Endothelial cell of umbilical vein (primary cell): ENCODE data around the gene HES3.

Experiments
- FOS ChIP-seq: IDR thresholded peaks from 2 replicates; pipeline ENCODE4 v1.6.1; 2011; ENCODE audit warnings: mild to moderate bottlenecking, low read length, moderate library complexity, borderline replicate concordance; ENCODE audit not compliant: insufficient read depth
- MAX ChIP-seq: IDR thresholded peaks from 2 replicates; pipeline ENCODE4 v1.6.1; 2011; ENCODE audit not compliant: insufficient read depth, insufficient read length
- MYC ChIP-seq: IDR thresholded peaks from one replicate; pipeline ENCODE4 v1.6.1; 2011; ENCODE audit warnings: mild to moderate bottlenecking, low read depth, low read length
- POLR2A ChIP-seq: IDR thresholded peaks from 2 replicates; pipeline ENCODE4 v1.6.1; 2012; ENCODE audit warnings: low read depth, mild to moderate bottlenecking, control low read depth, low read length
- POLR2AphosphoS5 ChIP-seq: IDR thresholded peaks from 2 replicates; pipeline ENCODE4 v1.6.1; 2012; ENCODE audit warnings: low read depth, mild to moderate bottlenecking, control low read depth, low read length, moderate library complexity; ENCODE audit not compliant: insufficient read depth
- TF ChIP-seq, protein P1 (sequence below), 2 donors: IDR thresholded peaks; 1 replicate in 1 of 2; 2 replicates in 1 of 2; pipeline ENCODE4 v1.5.1; 2011; ENCODE audit warnings: low read length in 2 of 2, mild to moderate bottlenecking in 2 of 2, moderate library complexity in 2 of 2, control low read depth in 1 of 2, inconsistent platforms in 1 of 2, low read depth in 1 of 2; ENCODE audit not compliant: insufficient read depth in 1 of 2; ENCODE audit errors: extremely low read depth in 1 of 2

GRCh38 chr1:6282577-6283270, 38.7 kb downstream of the HES3 start:
- TF ChIP-seq POLR2A (no peak), FOS (no peak), POLR2AphosphoS5 (no peak), MAX (no peak), MYC (no peak)
- TF ChIP-seq, protein P1, sequence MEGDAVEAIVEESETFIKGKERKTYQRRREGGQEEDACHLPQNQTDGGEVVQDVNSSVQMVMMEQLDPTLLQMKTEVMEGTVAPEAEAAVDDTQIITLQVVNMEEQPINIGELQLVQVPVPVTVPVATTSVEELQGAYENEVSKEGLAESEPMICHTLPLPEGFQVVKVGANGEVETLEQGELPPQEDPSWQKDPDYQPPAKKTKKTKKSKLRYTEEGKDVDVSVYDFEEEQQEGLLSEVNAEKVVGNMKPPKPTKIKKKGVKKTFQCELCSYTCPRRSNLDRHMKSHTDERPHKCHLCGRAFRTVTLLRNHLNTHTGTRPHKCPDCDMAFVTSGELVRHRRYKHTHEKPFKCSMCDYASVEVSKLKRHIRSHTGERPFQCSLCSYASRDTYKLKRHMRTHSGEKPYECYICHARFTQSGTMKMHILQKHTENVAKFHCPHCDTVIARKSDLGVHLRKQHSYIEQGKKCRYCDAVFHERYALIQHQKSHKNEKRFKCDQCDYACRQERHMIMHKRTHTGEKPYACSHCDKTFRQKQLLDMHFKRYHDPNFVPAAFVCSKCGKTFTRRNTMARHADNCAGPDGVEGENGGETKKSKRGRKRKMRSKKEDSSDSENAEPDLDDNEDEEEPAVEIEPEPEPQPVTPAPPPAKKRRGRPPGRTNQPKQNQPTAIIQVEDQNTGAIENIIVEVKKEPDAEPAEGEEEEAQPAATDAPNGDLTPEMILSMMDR (IDR thresholded peaks at IDR 0.05; ENCODE audit: extremely low read depth in 1 of 2, insufficient read depth in 1 of 2, low read depth in 1 of 2, low read length in 2 of 2) = no peak
